Chondrocyte (in vitro differentiated cells): ENCODE results near the gene ZHX3. TPM values are rescaled to one million over a fixed set of nuclear protein-coding genes. Genes with fewer than 3 reads are reported as not detected.

ENCODE experiments used
- DNase-seq: peaks from one replicate; pipeline ENCODE4 v3.0.0; 2021; ENCODE audit warnings: mixed read lengths, low spot score
- H3K27ac Mint-ChIP-seq: one replicate; pipeline ENCODE4 v1.8.0; 2021; ENCODE audit warnings: mild to moderate bottlenecking, moderate library complexity, mixed read lengths; ENCODE audit not compliant: unreplicated experiment
- H3K27me3 Mint-ChIP-seq: 2 replicates; pipeline ENCODE4 v1.8.0; 2021; ENCODE audit warnings: low read depth, mixed read lengths
- H3K36me3 Mint-ChIP-seq: 2 replicates; pipeline ENCODE4 v1.8.0; 2021; ENCODE audit warnings: low read depth, mixed read lengths
- H3K4me1 Mint-ChIP-seq: 2 replicates; pipeline ENCODE4 v1.8.0; 2021; ENCODE audit warnings: low read depth, mild to moderate bottlenecking, mixed read lengths
- H3K4me3 Mint-ChIP-seq: one replicate; pipeline ENCODE4 v1.8.0; 2021; ENCODE audit warnings: mild to moderate bottlenecking, moderate library complexity, mixed read lengths; ENCODE audit not compliant: unreplicated experiment
- H3K9me3 Mint-ChIP-seq: 2 replicates; pipeline ENCODE4 v1.8.0; 2021; ENCODE audit warnings: low read depth, mixed read lengths
- CTCF ChIP-seq: fragments of 200-600 bp; sonication (generic); IDR thresholded peaks from 2 replicates; pipeline ENCODE4 v1.5.0; 2021; ENCODE audit warnings: antibody characterized with exemption, mild to moderate bottlenecking, moderate library complexity
- total RNA-seq: library from RNA; stranded (reverse); gene quantifications from 3 replicates; pipeline ENCODE4 v1.2.1, GENCODE V29; 2021

The ZHX3 gene
- total RNA-seq, 1 donor from 2014 or later = 52.9 TPM

- Mint-ChIP-seq H3K36me3 (no peaks in the 10 kb centered on the region), H3K4me3 (no peak overlapping the region), H3K27me3 (no peaks in the 10 kb centered on the region), H3K9me3 (no peaks in the 10 kb centered on the region), H3K4me1 (peaks cover 33% of the 10 kb centered on the region), H3K27ac (peak overlapping the region; percentile 97)
- DNase-seq = no peak
- no peak for TF ChIP-seq CTCF
Observed at GRCh38 chr20:41330343-41330720, 12.8 kb upstream of the ZHX3 start.

- no peaks in the 10 kb centered on the region for H3K27me3 Mint-ChIP-seq
- TF ChIP-seq CTCF = no peak
- peak overlapping the region; percentile 49 for H3K4me3 Mint-ChIP-seq
- H3K4me1 Mint-ChIP-seq = peaks cover 33% of the 10 kb centered on the region
- no peaks in the 10 kb centered on the region for H3K36me3 Mint-ChIP-seq
- no peak for DNase-seq
- H3K9me3 Mint-ChIP-seq = no peaks in the 10 kb centered on the region
- H3K27ac Mint-ChIP-seq = peak overlapping the region; percentile 97
Observed at GRCh38 chr20:41329435-41330342, 12.2 kb upstream of the ZHX3 start.

GRCh38 chr20:41327178-41327577 is 9.6 kb upstream of the ZHX3 start:
- Mint-ChIP-seq H3K27me3 (no peaks in the 10 kb centered on the region), H3K4me1 (peaks cover 33% of the 10 kb centered on the region), H3K27ac (no peak overlapping the region), H3K4me3 (no peak overlapping the region), H3K9me3 (no peaks in the 10 kb centered on the region), H3K36me3 (no peaks in the 10 kb centered on the region)
- no peak for TF ChIP-seq CTCF
- no peak for DNase-seq

- Mint-ChIP-seq H3K4me1 (peaks cover 14% of the 10 kb centered on the region), H3K9me3 (no peaks in the 10 kb centered on the region), H3K4me3 (no peak overlapping the region), H3K27me3 (no peaks in the 10 kb centered on the region), H3K27ac (no peak overlapping the region), H3K36me3 (no peaks in the 10 kb centered on the region)
- no peak for TF ChIP-seq CTCF
- no peak for DNase-seq
Observed at GRCh38 chr20:41320976-41321375, 3.4 kb upstream of the ZHX3 start.

GRCh38 chr20:41320441-41320840 is 2.9 kb upstream of the ZHX3 start:
- TF ChIP-seq CTCF = no peak
- Mint-ChIP-seq H3K27ac (no peak overlapping the region), H3K4me3 (no peak overlapping the region), H3K4me1 (peaks cover 20% of the 10 kb centered on the region), H3K9me3 (no peaks in the 10 kb centered on the region), H3K27me3 (no peaks in the 10 kb centered on the region), H3K36me3 (no peaks in the 10 kb centered on the region)
- DNase-seq = no peak
